ENCODE results near the gene OTUB1. TPM values are rescaled to one million over a fixed set of nuclear protein-coding genes. Genes with fewer than 3 reads are reported as not detected.

Gene OTUB1
- total and polyA plus RNA-seq, 9 of the 15 experiments (the other 6 are each of a cell fraction or from before 2014, with no cell fraction given): 29.5 to 134 (median 66.1) TPM

- TF ChIP-seq RERE (CRISPR knock-in tag; IDR thresholded peaks at IDR 0.05; ENCODE audit: borderline replicate concordance): no peak
Observed at GRCh38 chr11:64001484-64002420, 15.5 kb downstream of the OTUB1 start (continued).

Data from K562 (cell line).